HUDEP-2 (cell line): Measurements from ENCODE around the gene MYO9A.
"Not testable (repeated sequence)": the region's sequence is repeated elsewhere in the genome, so short reads cannot be mapped to it uniquely, and the experiment has no call there.

Source experiments
- DNase-seq, 76 experiments: peaks; one replicate each; lab custom pipeline; 2025; ENCODE audit not compliant: unreplicated experiment in 76 of 76; lab: John Stamatoyannopoulos, UW

The MYO9A gene

GRCh38 chr15:72099155-72099554 lies 18.8 kb downstream of the MYO9A start:
- DNase-seq, result no peak

- no peak for DNase-seq
Observed at GRCh38 chr15:72098040-72098439, 19.9 kb downstream of the MYO9A start.

DNA sequence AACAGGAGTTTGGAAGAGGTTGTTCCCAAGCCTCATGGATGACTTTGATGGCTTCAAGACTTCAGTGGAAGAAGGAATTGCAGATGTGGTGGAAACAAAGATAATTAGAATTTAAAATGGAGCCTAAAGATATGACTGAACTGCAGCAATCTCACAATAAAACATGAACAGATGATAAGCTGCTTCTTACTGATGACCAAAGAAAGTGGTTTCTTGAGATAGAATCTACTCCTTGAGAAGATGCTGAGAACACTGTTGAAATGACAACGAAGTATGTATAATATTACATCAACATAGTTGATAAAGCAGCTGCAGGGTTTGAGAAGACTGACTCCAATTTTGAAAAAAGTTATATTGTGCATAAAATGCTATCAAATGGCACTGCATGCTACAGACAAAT lies 21.2 kb downstream of the MYO9A start:
- DNase-seq, result peak in 3 of 76 experiments; percentile 10 to 24 (median 20)

- DNase-seq, result no peak
Observed at GRCh38 chr15:72092691-72093090, 25.3 kb downstream of the MYO9A start.

GRCh38 chr15:72092006-72092405 lies 25.9 kb downstream of the MYO9A start:
- peak in 48 of 76 experiments; percentile 2 to 72 (median 34) for DNase-seq

DNA sequence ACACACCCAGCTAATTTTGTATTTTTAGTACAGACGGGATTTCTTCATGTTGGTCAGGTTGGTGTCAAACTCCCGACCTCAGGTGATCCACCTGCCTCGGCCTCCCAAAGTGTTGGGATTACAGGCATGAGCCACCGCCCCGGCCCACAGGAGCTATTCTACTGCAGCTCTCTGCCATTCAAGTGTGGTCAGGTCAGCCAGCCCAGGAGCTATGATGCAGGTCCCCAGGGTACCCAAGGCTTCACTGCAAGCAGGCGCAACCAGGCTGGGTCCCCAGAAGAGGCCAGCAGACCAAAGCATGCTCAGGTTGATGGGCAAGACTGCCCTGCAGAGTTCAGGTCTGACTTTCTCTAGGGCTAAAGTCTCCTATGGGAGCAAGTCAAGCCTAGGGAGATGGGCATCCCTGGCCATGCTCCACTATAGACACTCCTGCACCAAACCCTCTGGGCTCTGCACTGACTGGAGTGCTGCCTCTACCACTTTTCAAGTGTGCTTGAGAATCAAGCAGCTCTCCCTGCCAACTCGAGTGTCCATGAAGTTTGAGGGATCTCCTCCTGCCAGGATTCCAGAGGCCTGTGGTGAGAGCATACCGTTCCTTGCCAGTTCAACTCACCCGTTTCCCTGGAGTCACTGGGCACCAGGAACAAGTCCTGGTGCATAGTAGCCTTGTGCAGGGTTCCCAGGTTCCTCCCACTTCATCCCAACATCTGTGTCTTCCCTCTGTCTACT lies 30.9 kb downstream of the MYO9A start:
- no peak for DNase-seq

- peak in 57 of 76 experiments; percentile 5 to 70 (median 42) for DNase-seq
Observed at GRCh38 chr15:72086010-72086697, 31.8 kb downstream of the MYO9A start.

DNA sequence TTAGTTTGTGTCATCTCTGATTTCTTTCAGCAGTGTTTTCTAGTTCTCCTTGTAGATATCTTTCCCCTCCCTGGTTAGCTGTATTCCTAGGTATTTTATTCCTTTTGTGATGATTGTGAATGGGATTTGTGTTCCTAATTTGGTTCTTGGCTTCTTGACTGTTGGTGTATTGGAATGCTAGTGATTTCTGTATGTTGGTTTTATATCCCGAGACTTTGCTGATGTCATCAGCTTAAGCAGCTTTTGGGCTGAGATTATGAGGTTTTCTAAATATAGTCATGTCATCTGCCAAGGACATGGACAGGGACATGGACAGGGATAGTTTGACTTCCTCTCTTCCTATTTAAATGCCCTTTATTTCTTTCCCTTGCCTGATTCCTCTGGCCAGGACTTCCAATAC lies 35.8 kb downstream of the MYO9A start:
- no peak for DNase-seq

DNA sequence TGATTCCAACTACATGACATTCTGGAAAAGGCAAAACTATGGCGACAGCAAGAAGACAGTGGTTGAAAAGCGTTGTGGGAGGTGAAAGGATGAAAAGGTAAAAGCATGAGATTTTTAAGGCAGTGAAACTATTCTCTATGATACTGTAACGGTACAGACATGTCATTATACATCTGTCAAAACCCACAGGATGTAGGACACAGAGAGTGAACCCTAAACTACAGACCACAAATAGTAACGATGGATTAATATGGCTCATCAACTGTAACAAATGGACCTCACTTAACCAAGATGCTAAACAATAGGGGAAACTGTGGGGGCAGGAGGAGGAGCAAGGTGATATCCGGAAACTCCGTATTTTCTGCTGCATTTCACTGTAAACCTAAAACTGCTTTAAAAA lies 39.1 kb downstream of the MYO9A start:
- no peak for DNase-seq

DNA sequence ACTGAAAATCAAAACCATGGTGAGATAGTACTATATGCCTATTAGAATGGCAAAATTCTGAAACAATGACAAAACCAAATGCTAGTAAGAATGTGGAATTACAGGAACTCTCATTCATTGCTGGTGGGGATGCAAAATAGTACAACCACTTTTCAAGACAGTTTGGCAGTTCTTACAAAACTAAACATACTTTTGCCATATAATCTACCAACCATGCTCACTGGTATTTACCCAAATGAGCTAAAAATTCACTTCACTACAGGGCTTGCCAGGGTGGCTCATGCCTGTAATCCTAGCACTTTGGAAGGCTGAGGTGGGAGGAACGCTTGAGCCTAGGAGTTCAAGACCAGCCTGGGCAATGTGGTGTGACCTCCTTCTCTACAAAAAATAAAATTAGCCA lies 40.0 kb downstream of the MYO9A start:
- no peak for DNase-seq

GRCh38 chr15:72074335-72075060 lies 43.5 kb downstream of the MYO9A start:
- no peak for DNase-seq

DNA sequence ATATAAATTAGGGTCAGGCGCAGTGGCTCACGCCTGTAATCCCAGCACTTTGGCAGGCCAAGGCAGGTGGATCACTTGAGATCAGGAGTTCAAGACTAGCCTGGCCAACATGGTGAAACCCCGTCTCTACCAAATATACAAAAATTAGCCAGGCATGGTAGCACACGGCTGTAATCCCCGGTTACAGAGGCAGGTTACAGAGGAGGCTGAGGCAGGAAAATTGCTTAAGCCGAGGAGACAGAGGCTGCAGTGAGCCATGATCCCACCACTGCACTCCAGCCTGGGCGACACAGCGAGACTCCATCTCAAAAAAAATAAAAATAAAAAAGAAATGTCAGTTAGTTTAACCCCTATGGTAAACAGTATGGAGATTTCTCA lies 46.5 kb downstream of the MYO9A start:
- DNase-seq, result not testable (repeated sequence)

- DNase-seq, result no peak
Observed at GRCh38 chr15:72070817-72071447, 47.0 kb downstream of the MYO9A start.

DNA sequence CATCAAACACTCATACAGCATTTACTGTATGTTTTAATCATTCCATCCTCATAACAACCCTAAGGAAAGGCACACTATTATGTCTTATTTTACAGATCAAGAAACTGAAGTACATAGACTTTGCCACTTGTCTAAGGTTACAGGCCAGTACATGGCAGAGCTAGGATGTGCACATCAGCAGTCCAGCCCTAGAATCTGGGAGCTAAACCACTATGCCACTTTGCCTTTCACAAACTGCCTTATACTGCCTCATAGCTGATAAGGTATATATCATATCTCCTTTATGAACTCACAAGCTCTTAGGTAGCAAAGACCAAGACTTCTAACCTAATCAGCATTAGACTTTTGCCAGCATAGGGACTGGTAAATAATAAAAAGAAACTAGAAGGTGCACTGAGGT lies 49.1 kb downstream of the MYO9A start:
- peak in 15 of 76 experiments; percentile 3 to 49 (median 12) for DNase-seq

- DNase-seq, result no peak
Observed at GRCh38 chr15:72065801-72066200, 52.1 kb downstream of the MYO9A start.

GRCh38 chr15:72063186-72063585 lies 54.8 kb downstream of the MYO9A start:
- no peak for DNase-seq

DNA sequence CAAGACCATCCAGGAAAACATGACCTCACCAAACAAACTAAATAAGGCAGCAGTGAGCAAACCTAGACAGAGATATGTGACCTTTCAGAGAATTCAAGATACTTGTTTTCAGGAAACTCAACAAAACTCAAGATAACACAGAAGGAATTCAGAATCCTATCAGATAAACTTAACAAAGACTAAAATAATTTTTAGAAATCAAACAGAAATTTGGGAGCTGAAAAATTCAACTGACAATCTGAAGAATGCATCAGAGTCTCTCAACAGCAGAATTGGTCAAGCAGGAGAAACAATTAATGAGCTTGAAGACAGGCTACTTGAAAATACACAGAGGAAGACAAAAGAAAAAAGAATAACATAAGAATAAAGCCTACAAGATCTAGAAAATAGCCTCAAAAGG lies 55.6 kb downstream of the MYO9A start:
- DNase-seq, result no peak

GRCh38 chr15:72060687-72061250 lies 57.2 kb downstream of the MYO9A start:
- DNase-seq, result no peak

- DNase-seq, result no peak
Observed at GRCh38 chr15:72058585-72058984, 59.4 kb downstream of the MYO9A start.

GRCh38 chr15:72057548-72058091 lies 60.3 kb downstream of the MYO9A start:
- peak in 1 of 76 experiments; percentile 2 for DNase-seq
